Muscle layer of colon (tissue), 2 donors: ENCODE measurements around the gene SLF1.

Experiments used
- H3K27ac ChIP-seq: one replicate; pipeline ENCODE4 v1.7.0; 2013; ENCODE audit warnings: low read depth, mild to moderate bottlenecking, low read length, moderate library complexity
- H3K27me3 ChIP-seq, 2 donors: one replicate each; pipeline ENCODE4 v1.7.0; 2013; ENCODE audit warnings: low read length in 2 of 2, mild to moderate bottlenecking in 2 of 2; ENCODE audit not compliant: insufficient read depth in 2 of 2, control insufficient read depth in 1 of 2
- H3K36me3 ChIP-seq: one replicate; pipeline ENCODE4 v1.7.0; 2013; ENCODE audit warnings: mild to moderate bottlenecking, low read length; ENCODE audit not compliant: insufficient read depth
- H3K4me1 ChIP-seq: one replicate; pipeline ENCODE4 v1.7.0; 2013; ENCODE audit warnings: mild to moderate bottlenecking, low read length; ENCODE audit not compliant: insufficient read depth
- H3K4me3 ChIP-seq, 2 donors: one replicate each; pipeline ENCODE4 v1.7.0; 2013; ENCODE audit warnings: low read length in 2 of 2, low read depth in 1 of 2, mild to moderate bottlenecking in 1 of 2, moderate library complexity in 1 of 2
- H3K9ac ChIP-seq: one replicate; pipeline ENCODE4 v1.7.0; 2013; ENCODE audit warnings: low read length
- H3K9me3 ChIP-seq: one replicate; pipeline ENCODE4 v1.7.0; 2013; ENCODE audit warnings: mild to moderate bottlenecking, low read length
- donor health status: abdominal sarcoma.
- donor health status: Adenocarcinoma of cecum.

The SLF1 gene

GRCh38 chr5:94621763-94622162 lies 3.3 kb downstream of the SLF1 start:
- Histone ChIP-seq H3K27ac (no peak overlapping the region), H3K4me3 (no peak overlapping the region), H3K36me3 (no peaks in the 10 kb centered on the region), H3K4me1 (peaks cover 16% of the 10 kb centered on the region), H3K9me3 (no peaks in the 10 kb centered on the region), H3K27me3 (no peaks in the 10 kb centered on the region), H3K9ac (no peak overlapping the region)

- no peak overlapping the region for H3K27ac ChIP-seq
- no peaks in the 10 kb centered on the region for H3K9me3 ChIP-seq
- H3K4me1 ChIP-seq, result peaks cover 9% of the 10 kb centered on the region
- no peak overlapping the region for H3K4me3 ChIP-seq
- no peak overlapping the region for H3K9ac ChIP-seq
- no peaks in the 10 kb centered on the region for H3K27me3 ChIP-seq
- H3K36me3 ChIP-seq, result no peaks in the 10 kb centered on the region
These were observed 4.5 kb downstream of the SLF1 start for GRCh38 chr5:94623011-94623410.

- Histone ChIP-seq H3K9ac (no peak overlapping the region), H3K27ac (no peak overlapping the region), H3K4me1 (peaks cover 9% of the 10 kb centered on the region), H3K4me3 (no peak overlapping the region), H3K9me3 (no peaks in the 10 kb centered on the region), H3K27me3 (no peaks in the 10 kb centered on the region), H3K36me3 (no peaks in the 10 kb centered on the region)
These were observed 5.4 kb downstream of the SLF1 start for GRCh38 chr5:94623877-94624276.

GRCh38 chr5:94627191-94627590 lies 8.7 kb downstream of the SLF1 start:
- Histone ChIP-seq H3K36me3 (no peaks in the 10 kb centered on the region), H3K4me3 (no peak overlapping the region), H3K4me1 (no peaks in the 10 kb centered on the region), H3K27ac (no peak overlapping the region), H3K9me3 (no peaks in the 10 kb centered on the region), H3K27me3 (no peaks in the 10 kb centered on the region), H3K9ac (no peak overlapping the region)

GRCh38 chr5:94632024-94632423 lies 13.6 kb downstream of the SLF1 start:
- no peak overlapping the region for H3K27ac ChIP-seq
- H3K4me3 ChIP-seq, result no peak overlapping the region
- no peak overlapping the region for H3K9ac ChIP-seq
- no peaks in the 10 kb centered on the region for H3K27me3 ChIP-seq
- H3K4me1 ChIP-seq, result no peaks in the 10 kb centered on the region
- H3K9me3 ChIP-seq, result no peaks in the 10 kb centered on the region
- no peaks in the 10 kb centered on the region for H3K36me3 ChIP-seq

GRCh38 chr5:94640176-94640575 lies 21.7 kb downstream of the SLF1 start:
- no peaks in the 10 kb centered on the region for H3K36me3 ChIP-seq

GRCh38 chr5:94645053-94645452 lies 26.6 kb downstream of the SLF1 start:
- H3K9ac ChIP-seq, result no peak overlapping the region
- H3K36me3 ChIP-seq, result no peaks in the 10 kb centered on the region
- H3K27ac ChIP-seq, result no peak overlapping the region
- H3K4me3 ChIP-seq, result no peak overlapping the region
- H3K4me1 ChIP-seq, result no peaks in the 10 kb centered on the region
- H3K27me3 ChIP-seq, result no peaks in the 10 kb centered on the region
- H3K9me3 ChIP-seq, result no peaks in the 10 kb centered on the region

More at GRCh38 chr5:94640176-94640575, 21.7 kb downstream of the SLF1 start:
- Histone ChIP-seq H3K4me3 (no peak overlapping the region), H3K9ac (no peak overlapping the region), H3K27ac (no peak overlapping the region), H3K27me3 (no peaks in the 10 kb centered on the region), H3K4me1 (no peaks in the 10 kb centered on the region), H3K9me3 (no peaks in the 10 kb centered on the region)

- no peak overlapping the region for H3K4me3 ChIP-seq
- H3K36me3 ChIP-seq, result no peaks in the 10 kb centered on the region
- no peaks in the 10 kb centered on the region for H3K27me3 ChIP-seq
- H3K4me1 ChIP-seq, result no peaks in the 10 kb centered on the region
- no peak overlapping the region for H3K9ac ChIP-seq
- H3K27ac ChIP-seq, result no peak overlapping the region
- H3K9me3 ChIP-seq, result no peaks in the 10 kb centered on the region
These were observed 28.3 kb downstream of the SLF1 start for GRCh38 chr5:94646758-94647157.

- no peak overlapping the region for H3K27ac ChIP-seq
- H3K9ac ChIP-seq, result no peak overlapping the region
- no peaks in the 10 kb centered on the region for H3K9me3 ChIP-seq
- no peaks in the 10 kb centered on the region for H3K27me3 ChIP-seq
- no peaks in the 10 kb centered on the region for H3K36me3 ChIP-seq
- no peaks in the 10 kb centered on the region for H3K4me1 ChIP-seq
- H3K4me3 ChIP-seq, result no peak overlapping the region
These were observed 31.4 kb downstream of the SLF1 start for GRCh38 chr5:94649874-94650273.

GRCh38 chr5:94658272-94658671 lies 39.8 kb downstream of the SLF1 start:
- no peak overlapping the region for H3K9ac ChIP-seq
- no peak overlapping the region for H3K27ac ChIP-seq
- H3K27me3 ChIP-seq, result no peaks in the 10 kb centered on the region
- no peaks in the 10 kb centered on the region for H3K4me1 ChIP-seq
- H3K9me3 ChIP-seq, result no peaks in the 10 kb centered on the region
- no peaks in the 10 kb centered on the region for H3K36me3 ChIP-seq
- H3K4me3 ChIP-seq, result no peak overlapping the region

- Histone ChIP-seq H3K4me1 (no peaks in the 10 kb centered on the region), H3K9me3 (no peaks in the 10 kb centered on the region), H3K27ac (no peak overlapping the region), H3K27me3 (no peaks in the 10 kb centered on the region), H3K4me3 (no peak overlapping the region), H3K9ac (no peak overlapping the region), H3K36me3 (no peaks in the 10 kb centered on the region)
These were observed 42.0 kb downstream of the SLF1 start for GRCh38 chr5:94660506-94660905.

GRCh38 chr5:94661086-94661485 lies 42.6 kb downstream of the SLF1 start:
- Histone ChIP-seq H3K4me1 (no peaks in the 10 kb centered on the region), H3K27ac (no peak overlapping the region), H3K27me3 (no peaks in the 10 kb centered on the region), H3K4me3 (no peak overlapping the region), H3K36me3 (no peaks in the 10 kb centered on the region), H3K9ac (no peak overlapping the region), H3K9me3 (no peaks in the 10 kb centered on the region)
